GM23248 (cell line): Measurements from ENCODE around the gene PPP1R1B. TPM values are rescaled to one million over a fixed set of nuclear protein-coding genes. Genes with fewer than 3 reads are reported as not detected.

ENCODE experiments used
- DNase-seq: peaks from one replicate; pipeline ENCODE4 v3.0.0-alpha.2; 2015
- H2AFZ ChIP-seq: fragments of 200-600 bp; sonication (generic); 2 replicates; pipeline ENCODE4 v1.6.1; 2016; ENCODE audit warnings: antibody characterized with exemption
- H3F3A ChIP-seq: fragments of 200-600 bp; sonication (generic); 2 replicates; pipeline ENCODE4 v1.6.1; 2016; ENCODE audit warnings: mild to moderate bottlenecking, antibody characterized with exemption, mixed run types; ENCODE audit not compliant: insufficient read depth
- H3K27ac ChIP-seq: fragments of 200-600 bp; sonication (generic); 2 replicates; pipeline ENCODE4 v1.5.1; 2016; ENCODE audit warnings: mild to moderate bottlenecking
- H3K27me3 ChIP-seq: fragments of 200-600 bp; sonication (generic); replicated peaks from 2 replicates; pipeline ENCODE4 v1.6.1; 2016; ENCODE audit warnings: mild to moderate bottlenecking; ENCODE audit not compliant: insufficient read depth
- H3K36me3 ChIP-seq: fragments of 200-600 bp; sonication (generic); 2 replicates; pipeline ENCODE4 v1.6.1; 2016; ENCODE audit warnings: low read depth, mild to moderate bottlenecking
- H3K4me1 ChIP-seq: fragments of 200-600 bp; sonication (generic); 2 replicates; pipeline ENCODE4 v1.6.1; 2016; ENCODE audit warnings: mild to moderate bottlenecking; ENCODE audit not compliant: insufficient read depth
- H3K4me2 ChIP-seq: fragments of 200-600 bp; sonication (generic); one replicate; pipeline ENCODE4 v1.6.1; 2016; ENCODE audit warnings: mild to moderate bottlenecking; ENCODE audit not compliant: unreplicated experiment
- H3K4me3 ChIP-seq: fragments of 200-600 bp; sonication (generic); 2 replicates; pipeline ENCODE4 v1.5.1; 2016; ENCODE audit warnings: mild to moderate bottlenecking
- H3K79me2 ChIP-seq: fragments of 200-600 bp; sonication (generic); 2 replicates; pipeline ENCODE4 v1.6.1; 2016; ENCODE audit warnings: mild to moderate bottlenecking; ENCODE audit not compliant: insufficient read depth
- H3K9ac ChIP-seq: fragments of 200-600 bp; sonication (generic); 2 replicates; pipeline ENCODE4 v1.6.1; 2016; ENCODE audit warnings: mild to moderate bottlenecking
- H3K9me2 ChIP-seq: fragments of 200-600 bp; sonication (generic); 2 replicates; pipeline ENCODE4 v1.6.1; 2016; ENCODE audit warnings: mixed run types, mild to moderate bottlenecking, moderate library complexity; ENCODE audit not compliant: insufficient read depth
- H3K9me3 ChIP-seq: fragments of 200-600 bp; sonication (generic); one replicate; pipeline ENCODE4 v1.6.1; 2017; ENCODE audit warnings: low read depth
- H4K20me1 ChIP-seq: fragments of 200-600 bp; sonication (generic); 2 replicates; pipeline ENCODE4 v1.6.0; 2016; ENCODE audit not compliant: insufficient read depth
- EZH2 ChIP-seq: fragments of 200-600 bp; sonication (generic); IDR thresholded peaks from 2 replicates; pipeline ENCODE4 v1.6.1; 2018; ENCODE audit warnings: antibody characterized with exemption, mild to moderate bottlenecking; ENCODE audit not compliant: insufficient read depth, poor library complexity, severe bottlenecking
- EZH2phosphoT487 ChIP-seq: fragments of 200-600 bp; sonication (generic); IDR thresholded peaks from 2 replicates; pipeline ENCODE4 v1.6.1; 2018; ENCODE audit warnings: antibody characterized with exemption, moderate library complexity, mild to moderate bottlenecking, low read depth; ENCODE audit not compliant: insufficient read depth
- WGBS, 2 experiments: methylation state at CpG; one replicate each; pipeline ENCODE4 v1.1.6; 2015 to 2017; ENCODE audit warnings: low lambda C conversion rate in 2 of 2, low coverage in 1 of 2; ENCODE audit errors: missing lambda C conversion rate in 2 of 2; 5-methylcytosine and 5-hydroxymethylcytosine counted together
- in situ Hi-C: fragments of 300-500 bp; cut with MboI; formaldehyde crosslinking; loops from 2 replicates; pipeline ENCODE4 v1.15.0; 2020
- polyA plus RNA-seq: library from polyadenylated mRNA; unstranded; fragments of >200 nt; fragmentation: Nextera tagmentation; extraction: Ambion mirVana; gene quantifications from 2 replicates; pipeline ENCODE4 v1.2.1, GENCODE V29; 2016
- total RNA-seq: library from RNA; depleted of rRNA; stranded (reverse); fragments of >200 nt; shearing (Covaris generic); gene quantifications from 2 replicates; pipeline ENCODE4 v1.2.3, GENCODE V29; 2014

The PPP1R1B gene
- total and polyA plus RNA-seq, 2 experiments from 2014 or later = not detected

GRCh38 chr17:39599004-39599664, 27.6 kb upstream of the PPP1R1B start:
- Histone ChIP-seq H3K36me3 (no peaks in the 10 kb centered on the region), H3K27me3 (peaks cover 93% of the 10 kb centered on the region), H3K9me2 (no peaks in the 10 kb centered on the region), H2AFZ (no peak overlapping the region), H3K27ac (no peak overlapping the region), H3K4me3 (no peak overlapping the region), H3K4me2 (no peak overlapping the region), H3K9ac (no peak overlapping the region), H3K79me2 (no peaks in the 10 kb centered on the region), H4K20me1 (no peaks in the 10 kb centered on the region), H3K9me3 (no peaks in the 10 kb centered on the region), H3K4me1 (no peaks in the 10 kb centered on the region), H3F3A (no peaks in the 10 kb centered on the region)
- 10 to 11% methylated on average over 36 of the region's 36 CpGs for WGBS, 2 experiments
- in situ Hi-C loops = no loop called here
- peak; percentile 64 for TF ChIP-seq EZH2
- peak; percentile 57; the same call in 1 of the 2 replicates for TF ChIP-seq EZH2phosphoT487
- no peak for DNase-seq

GRCh38 chr17:39599665-39600231, 27.0 kb upstream of the PPP1R1B start:
- Histone ChIP-seq H3K9me3 (no peaks in the 10 kb centered on the region), H3K79me2 (no peaks in the 10 kb centered on the region), H3K27me3 (peaks cover 94% of the 10 kb centered on the region), H3K4me1 (no peaks in the 10 kb centered on the region), H4K20me1 (no peaks in the 10 kb centered on the region), H3K4me2 (no peak overlapping the region), H3K4me3 (no peak overlapping the region), H3K9ac (no peak overlapping the region), H3K36me3 (no peaks in the 10 kb centered on the region), H3K9me2 (no peaks in the 10 kb centered on the region), H3F3A (no peaks in the 10 kb centered on the region), H2AFZ (no peak overlapping the region), H3K27ac (no peak overlapping the region)
- no peak for TF ChIP-seq EZH2
- no peak for TF ChIP-seq EZH2phosphoT487
- 11 to 15% methylated on average over 22 to 28 of the region's 28 CpGs for WGBS, 2 experiments
- DNase-seq = no peak
- in situ Hi-C loops = no loop called here

- Histone ChIP-seq H3K36me3 (no peaks in the 10 kb centered on the region), H3K4me3 (no peak overlapping the region), H3K27ac (no peak overlapping the region), H3K9me2 (no peaks in the 10 kb centered on the region), H3K27me3 (peaks cover 95% of the 10 kb centered on the region), H3K4me1 (no peaks in the 10 kb centered on the region), H3K4me2 (no peak overlapping the region), H3K79me2 (no peaks in the 10 kb centered on the region), H2AFZ (no peak overlapping the region), H4K20me1 (no peaks in the 10 kb centered on the region), H3F3A (no peaks in the 10 kb centered on the region), H3K9ac (no peak overlapping the region), H3K9me3 (no peaks in the 10 kb centered on the region)
- TF ChIP-seq EZH2phosphoT487 (no peak), EZH2 (peak; percentile 64)
- in situ Hi-C loops = no loop called here
- DNase-seq = no peak
- WGBS, 2 experiments = 0 to 2% methylated on average over 13 of the region's 13 CpGs
Measured at GRCh38 chr17:39600288-39600996, 26.3 kb upstream of the PPP1R1B start.

- H3K4me2 ChIP-seq = no peak overlapping the region
- no peak for DNase-seq
- H3K9ac ChIP-seq = no peak overlapping the region
- H3K36me3 ChIP-seq = no peaks in the 10 kb centered on the region
- no peak overlapping the region for H3K27ac ChIP-seq
- H3K4me1 ChIP-seq = no peaks in the 10 kb centered on the region
- TF ChIP-seq EZH2 (no peak), EZH2phosphoT487 (no peak)
- H2AFZ ChIP-seq = no peak overlapping the region
- 27 to 29% methylated on average over 21 of the region's 21 CpGs for WGBS, 2 experiments
- no peaks in the 10 kb centered on the region for H3K79me2 ChIP-seq
- no peaks in the 10 kb centered on the region for H3F3A ChIP-seq
- no peaks in the 10 kb centered on the region for H4K20me1 ChIP-seq
- in situ Hi-C loops = no loop called here
- H3K27me3 ChIP-seq = peaks cover 96% of the 10 kb centered on the region
- H3K9me3 ChIP-seq = no peaks in the 10 kb centered on the region
- H3K4me3 ChIP-seq = no peak overlapping the region
- no peaks in the 10 kb centered on the region for H3K9me2 ChIP-seq
Measured at GRCh38 chr17:39600997-39601597, 25.7 kb upstream of the PPP1R1B start.
